Smooth muscle cell (in vitro differentiated cells): ENCODE data around the gene CTBP2. TPM values are rescaled to one million over a fixed set of nuclear protein-coding genes. Genes with fewer than 3 reads are reported as not detected.

ENCODE experiments used
- DNase-seq: peaks from one replicate; lab custom pipeline; 2025; ENCODE audit not compliant: unreplicated experiment; lab: John Stamatoyannopoulos, UW
- H2AFZ ChIP-seq: fragments of 200-600 bp; sonication (generic); 2 replicates; pipeline ENCODE4 v1.6.0; 2016; ENCODE audit warnings: antibody characterized with exemption, low read depth, mild to moderate bottlenecking
- H3F3A ChIP-seq: fragments of 200-600 bp; sonication (generic); 2 replicates; pipeline ENCODE4 v1.6.0; 2017; ENCODE audit warnings: antibody characterized with exemption, low read depth
- H3K27ac ChIP-seq: fragments of 200-600 bp; sonication (generic); 2 replicates; pipeline ENCODE4 v1.5.1; 2016; ENCODE audit warnings: low read depth, mild to moderate bottlenecking
- H3K27me3 ChIP-seq: fragments of 200-600 bp; sonication (generic); 2 replicates; pipeline ENCODE4 v1.6.1; 2016; ENCODE audit warnings: low read depth, mild to moderate bottlenecking
- H3K36me3 ChIP-seq: fragments of 200-600 bp; sonication (generic); 2 replicates; pipeline ENCODE4 v1.5.1; 2016; ENCODE audit warnings: low read depth
- H3K4me1 ChIP-seq: fragments of 200-600 bp; sonication (generic); 2 replicates; pipeline ENCODE4 v1.5.1; 2016; ENCODE audit warnings: low read depth
- H3K4me2 ChIP-seq: fragments of 200-600 bp; sonication (generic); 2 replicates; pipeline ENCODE4 v1.6.0; 2016; ENCODE audit warnings: mild to moderate bottlenecking
- H3K4me3 ChIP-seq: fragments of 200-600 bp; sonication (generic); 2 replicates; pipeline ENCODE4 v1.5.1; 2016; ENCODE audit warnings: mild to moderate bottlenecking
- H3K79me2 ChIP-seq: fragments of 200-600 bp; sonication (generic); 2 replicates; pipeline ENCODE4 v1.6.0; 2016; ENCODE audit warnings: low read depth, mild to moderate bottlenecking
- H3K9ac ChIP-seq: fragments of 200-600 bp; sonication (generic); 2 replicates; pipeline ENCODE4 v1.6.0; 2016; ENCODE audit warnings: low read depth
- H3K9me3 ChIP-seq: fragments of 200-600 bp; sonication (generic); replicated peaks from 2 replicates; pipeline ENCODE4 v1.5.1; 2016; ENCODE audit warnings: low read depth
- H4K20me1 ChIP-seq: fragments of 200-600 bp; sonication (generic); 2 replicates; pipeline ENCODE4 v1.6.0; 2016; ENCODE audit warnings: low read depth
- WGBS: methylation state at CpG from one replicate; pipeline ENCODE4 v1.1.7; 2016; ENCODE audit warnings: low lambda C conversion rate; 5-methylcytosine and 5-hydroxymethylcytosine counted together
- polyA plus RNA-seq: library from polyadenylated mRNA; unstranded; fragments of >200 nt; fragmentation: Nextera tagmentation; extraction: Ambion mirVana; gene quantifications from 2 replicates; pipeline ENCODE4 v1.2.1, GENCODE V29; 2016
- total RNA-seq: library from RNA; depleted of rRNA; stranded (reverse); fragments of >200 nt; gene quantifications from 2 replicates; pipeline ENCODE4 v1.2.3, GENCODE V29; 2014
- TF ChIP-seq, protein P1 (sequence below): fragments of 200-600 bp; sonication (generic); IDR thresholded peaks from 2 replicates; pipeline ENCODE4 v1.5.1; 2017; ENCODE audit warnings: borderline replicate concordance, mild to moderate bottlenecking, antibody characterized with exemption; ENCODE audit not compliant: insufficient read depth, poor library complexity, severe bottlenecking

Gene CTBP2
- total and polyA plus RNA-seq, 2 experiments from 2014 or later = 49.9 to 69.5 TPM

DNA sequence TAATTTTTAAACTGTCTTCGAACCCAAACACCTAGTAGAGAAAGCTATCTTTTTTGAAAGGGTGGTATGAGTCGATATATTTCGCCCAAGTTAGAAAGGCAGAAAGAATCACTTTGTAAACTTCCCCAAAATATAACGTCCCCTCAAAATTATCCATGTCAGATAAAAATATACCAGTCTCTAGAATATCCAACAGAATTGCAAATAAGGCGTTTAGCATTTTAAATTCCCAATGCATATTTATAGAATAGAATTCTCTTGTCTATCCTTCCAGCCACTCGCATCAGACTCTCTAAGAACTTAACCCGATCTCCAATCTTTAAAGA, 2.1 kb downstream of the CTBP2 start:
- Histone ChIP-seq H3K27me3 (no peaks in the 10 kb centered on the region), H4K20me1 (peaks cover 47% of the 10 kb centered on the region), H3K4me2 (peak overlapping the region; percentile 87), H2AFZ (peak overlapping the region; percentile 15), H3K4me1 (peaks cover 61% of the 10 kb centered on the region), H3K79me2 (peaks cover 51% of the 10 kb centered on the region), H3K9ac (peak overlapping the region; percentile 77), H3F3A (peaks cover 9% of the 10 kb centered on the region), H3K36me3 (no peaks in the 10 kb centered on the region), H3K27ac (peak overlapping the region; percentile 85), H3K4me3 (peak overlapping the region; percentile 93), H3K9me3 (no peaks in the 10 kb centered on the region)
- no peak for DNase-seq
- WGBS = 2% methylated on average over 7 of the region's 7 CpGs
- TF ChIP-seq, protein P1, sequence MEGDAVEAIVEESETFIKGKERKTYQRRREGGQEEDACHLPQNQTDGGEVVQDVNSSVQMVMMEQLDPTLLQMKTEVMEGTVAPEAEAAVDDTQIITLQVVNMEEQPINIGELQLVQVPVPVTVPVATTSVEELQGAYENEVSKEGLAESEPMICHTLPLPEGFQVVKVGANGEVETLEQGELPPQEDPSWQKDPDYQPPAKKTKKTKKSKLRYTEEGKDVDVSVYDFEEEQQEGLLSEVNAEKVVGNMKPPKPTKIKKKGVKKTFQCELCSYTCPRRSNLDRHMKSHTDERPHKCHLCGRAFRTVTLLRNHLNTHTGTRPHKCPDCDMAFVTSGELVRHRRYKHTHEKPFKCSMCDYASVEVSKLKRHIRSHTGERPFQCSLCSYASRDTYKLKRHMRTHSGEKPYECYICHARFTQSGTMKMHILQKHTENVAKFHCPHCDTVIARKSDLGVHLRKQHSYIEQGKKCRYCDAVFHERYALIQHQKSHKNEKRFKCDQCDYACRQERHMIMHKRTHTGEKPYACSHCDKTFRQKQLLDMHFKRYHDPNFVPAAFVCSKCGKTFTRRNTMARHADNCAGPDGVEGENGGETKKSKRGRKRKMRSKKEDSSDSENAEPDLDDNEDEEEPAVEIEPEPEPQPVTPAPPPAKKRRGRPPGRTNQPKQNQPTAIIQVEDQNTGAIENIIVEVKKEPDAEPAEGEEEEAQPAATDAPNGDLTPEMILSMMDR = no peak

DNA sequence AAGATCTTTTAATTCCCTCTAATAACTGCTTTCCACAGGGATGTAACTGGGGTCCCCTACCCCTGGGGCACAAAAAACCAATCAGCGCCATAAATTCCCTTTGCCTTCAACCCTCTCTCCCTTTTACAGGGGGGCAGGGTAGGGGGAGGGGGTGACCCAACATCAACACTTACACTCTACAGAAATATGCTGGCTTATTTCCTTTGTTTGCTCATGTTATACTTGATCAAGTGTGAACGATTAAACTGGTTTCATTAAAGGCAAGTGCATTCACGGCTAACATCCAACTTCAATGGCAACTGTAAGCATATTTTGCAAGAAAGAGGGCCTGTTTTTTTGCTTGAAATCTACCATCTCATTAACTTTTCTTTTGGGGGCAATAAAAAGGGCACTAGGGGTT, 2.9 kb downstream of the CTBP2 start:
- 30% methylated on average over 3 of the region's 3 CpGs for WGBS
- H3K4me2 ChIP-seq = peak overlapping the region; percentile 87
- peaks cover 55% of the 10 kb centered on the region for H4K20me1 ChIP-seq
- DNase-seq = no peak
- no peaks in the 10 kb centered on the region for H3K27me3 ChIP-seq
- peak overlapping the region; percentile 93 for H3K4me3 ChIP-seq
- H3K4me1 ChIP-seq = peaks cover 65% of the 10 kb centered on the region
- H3K36me3 ChIP-seq = no peaks in the 10 kb centered on the region
- H3F3A ChIP-seq = peaks cover 14% of the 10 kb centered on the region
- peaks cover 59% of the 10 kb centered on the region for H3K79me2 ChIP-seq
- TF ChIP-seq, protein P1 = no peak
- no peak overlapping the region for H2AFZ ChIP-seq
- H3K27ac ChIP-seq = peak overlapping the region; percentile 85
- peak overlapping the region; percentile 77 for H3K9ac ChIP-seq
- no peaks in the 10 kb centered on the region for H3K9me3 ChIP-seq

DNA sequence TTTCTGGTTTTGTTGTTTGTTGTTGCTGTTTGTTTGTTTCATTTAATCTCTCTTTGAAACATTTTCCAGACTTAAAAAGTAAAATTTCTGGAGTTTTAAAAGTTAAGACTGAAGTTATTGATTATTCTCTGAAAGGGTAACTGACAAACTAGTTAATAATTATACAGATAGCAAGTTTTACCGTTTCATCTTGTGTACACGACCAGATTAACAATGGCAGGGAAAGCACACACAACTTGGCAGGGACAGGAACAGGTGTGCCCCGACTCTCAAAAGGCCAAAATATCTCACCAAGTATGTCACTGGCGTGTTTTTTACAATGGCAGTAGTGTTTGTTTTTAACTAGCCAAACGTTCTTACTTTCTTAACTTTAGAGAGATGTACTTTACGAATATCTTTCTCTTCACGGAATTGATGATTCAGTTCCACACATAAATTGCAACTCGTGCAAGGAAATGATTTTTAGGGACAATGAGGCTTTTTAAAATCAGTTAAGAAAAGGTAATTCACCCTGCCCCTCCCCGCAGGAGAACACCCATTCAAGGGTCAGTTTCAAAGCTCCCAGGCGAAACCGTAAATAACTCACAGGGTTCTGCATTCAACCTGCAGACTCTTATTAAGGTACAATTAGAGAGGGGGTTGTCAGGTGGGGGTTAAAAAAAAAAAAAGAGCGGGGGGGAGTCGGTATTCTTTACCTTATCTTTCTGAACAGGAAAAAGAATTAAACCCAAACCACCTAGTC, 3.5 kb downstream of the CTBP2 start:
- TF ChIP-seq, protein P1 = no peak
- H3K9ac ChIP-seq = peak overlapping the region; percentile 77
- H3K79me2 ChIP-seq = peaks cover 65% of the 10 kb centered on the region
- no peak overlapping the region for H2AFZ ChIP-seq
- no peaks in the 10 kb centered on the region for H3K36me3 ChIP-seq
- H3F3A ChIP-seq = peaks cover 14% of the 10 kb centered on the region
- 27% methylated on average over 13 of the region's 13 CpGs for WGBS
- peak overlapping the region; percentile 93 for H3K4me3 ChIP-seq
- no peaks in the 10 kb centered on the region for H3K9me3 ChIP-seq
- H3K27me3 ChIP-seq = no peaks in the 10 kb centered on the region
- peaks cover 60% of the 10 kb centered on the region for H4K20me1 ChIP-seq
- H3K4me2 ChIP-seq = peak overlapping the region; percentile 87
- peak overlapping the region; percentile 74 for H3K27ac ChIP-seq
- H3K4me1 ChIP-seq = peaks cover 65% of the 10 kb centered on the region
- no peak for DNase-seq

GRCh38 chr10:125156196-125156595, 4.2 kb downstream of the CTBP2 start:
- no peak for DNase-seq
- peaks cover 68% of the 10 kb centered on the region for H3K4me1 ChIP-seq
- no peaks in the 10 kb centered on the region for H3K36me3 ChIP-seq
- peak overlapping the region; percentile 74 for H3K27ac ChIP-seq
- peak overlapping the region; percentile 93 for H3K4me3 ChIP-seq
- peak overlapping the region; percentile 77 for H3K9ac ChIP-seq
- H3K79me2 ChIP-seq = peaks cover 72% of the 10 kb centered on the region
- no peaks in the 10 kb centered on the region for H3K9me3 ChIP-seq
- H3K27me3 ChIP-seq = no peaks in the 10 kb centered on the region
- peak overlapping the region; percentile 87 for H3K4me2 ChIP-seq
- peaks cover 68% of the 10 kb centered on the region for H4K20me1 ChIP-seq
- H3F3A ChIP-seq = peaks cover 14% of the 10 kb centered on the region
- no peak overlapping the region for H2AFZ ChIP-seq
- 37% methylated on average over 3 of the region's 3 CpGs for WGBS
- TF ChIP-seq, protein P1 = no peak
